H1 (cell line): Measurements from ENCODE around the gene RAP1GAP. TPM values are rescaled to one million over a fixed set of nuclear protein-coding genes. Genes with fewer than 3 reads are reported as not detected.

Experiments used
- CTCF ChIA-PET: fragments of 300-600 bp; sonication (Branson Sonifier 250); formaldehyde crosslinking; loops from one replicate; lab custom pipeline; 2021; ENCODE audit not compliant: partially characterized antibody; lab: Charles Lee
- POLR2A ChIA-PET: fragments of 300-600 bp; sonication (Branson Sonifier 250); formaldehyde crosslinking; loops from one replicate; lab custom pipeline; 2021; ENCODE audit warnings: inconsistent platforms; ENCODE audit not compliant: partially characterized antibody; lab: Charles Lee
- DNase-seq, 2 experiments: peaks; one replicate each; pipeline versions ENCODE4 v3.0.0 to v3.0.0-alpha.2; 2010 to 2022; ENCODE audit warnings: low spot score in 2 of 2, low read depth in 1 of 2, mixed read lengths in 1 of 2
- FAIRE-seq: peaks from 2 replicates; lab custom pipeline; 2011; peaks lifted over from hg19 to GRCh38; lab: Jason Lieb, UNC
- H2AFZ ChIP-seq: 2 replicates; pipeline ENCODE4 v1.8.1; 2012; ENCODE audit warnings: low read length, inconsistent platforms
- H2AK5ac ChIP-seq: 2 replicates; pipeline ENCODE4 v1.6.1; 2013; ENCODE audit warnings: low read depth, low read length
- H2BK120ac ChIP-seq: replicated peaks from 2 replicates; pipeline ENCODE3; 2013; ENCODE audit warnings: low read depth, low read length, inconsistent platforms
- H2BK12ac ChIP-seq: 2 replicates; pipeline ENCODE4 v1.6.1; 2013; ENCODE audit warnings: low read depth, low read length
- H2BK15ac ChIP-seq: 2 replicates; pipeline ENCODE4 v1.6.1; 2013; ENCODE audit warnings: low read length
- H2BK20ac ChIP-seq: 2 replicates; pipeline ENCODE4 v1.6.1; 2013; ENCODE audit warnings: low read length
- H2BK5ac ChIP-seq: 2 replicates; pipeline ENCODE4 v1.6.1; 2013; ENCODE audit warnings: low read depth, low read length
- H3K14ac ChIP-seq: 2 replicates; pipeline ENCODE4 v1.6.1; 2013; ENCODE audit warnings: inconsistent platforms; ENCODE audit not compliant: insufficient read length
- H3K18ac ChIP-seq: 2 replicates; pipeline ENCODE4 v1.6.1; 2013; ENCODE audit warnings: low read length; ENCODE audit errors: extremely low read depth
- H3K23ac ChIP-seq: 2 replicates; pipeline ENCODE4 v1.6.1; 2013; ENCODE audit warnings: inconsistent platforms; ENCODE audit not compliant: insufficient read length
- H3K23me2 ChIP-seq: 2 replicates; pipeline ENCODE4 v1.6.1; 2013; ENCODE audit warnings: low read depth, low read length
- H3K27ac ChIP-seq: 2 replicates; pipeline ENCODE4 v1.6.1; 2011; ENCODE audit warnings: low read depth, low read length, inconsistent platforms
- H3K27me3 ChIP-seq, 4 experiments: replicated peaks in 1 of 4; 1 replicate in 1 of 4; 2 replicates in 3 of 4; pipeline versions ENCODE4 v1.6.1 to v1.8.1; 2011 to 2013; ENCODE audit warnings: low read length in 3 of 4, mild to moderate bottlenecking in 3 of 4, inconsistent platforms in 2 of 4, mixed read lengths in 2 of 4, moderate library complexity in 1 of 4; ENCODE audit not compliant: control insufficient read depth in 3 of 4, insufficient read depth in 3 of 4; ENCODE audit errors: extremely low read depth in 1 of 4
- H3K36me3 ChIP-seq, 4 experiments: 2 replicates each; pipeline versions ENCODE4 v1.6.1 to v1.8.1; 2011 to 2013; ENCODE audit warnings: mild to moderate bottlenecking in 4 of 4, low read length in 3 of 4, moderate library complexity in 2 of 4, control low read depth in 1 of 4, inconsistent platforms in 1 of 4; ENCODE audit not compliant: insufficient read depth in 4 of 4, control insufficient read depth in 2 of 4
- H3K4ac ChIP-seq: replicated peaks from 2 replicates; pipeline ENCODE3; 2013; ENCODE audit warnings: low read length, low read depth, mixed read lengths, inconsistent platforms; ENCODE audit not compliant: insufficient read length
- H3K4me1 ChIP-seq, 4 experiments: replicated peaks in 1 of 4; 1 replicate in 1 of 4; 2 replicates in 3 of 4; pipeline versions ENCODE4 v1.6.1 to v1.8.1; 2011 to 2013; ENCODE audit warnings: low read length in 3 of 4, inconsistent platforms in 2 of 4, mixed read lengths in 1 of 4; ENCODE audit not compliant: insufficient read depth in 4 of 4, control insufficient read depth in 3 of 4
- H3K4me2 ChIP-seq, 2 experiments: 2 replicates each; pipeline versions ENCODE4 v1.6.1 to v1.8.1; 2011 to 2013; ENCODE audit warnings: low read depth in 2 of 2, low read length in 2 of 2, control low read depth in 1 of 2, inconsistent platforms in 1 of 2, mild to moderate bottlenecking in 1 of 2; ENCODE audit not compliant: insufficient read depth in 1 of 2
- H3K4me3 ChIP-seq, 4 experiments: fragments of 200-600, 300-600 bp in 1 of 4; sonication (generic), shearing (Covaris generic), sonication (Bioruptor Twin) in 1 of 4; 2 replicates each; pipeline versions ENCODE4 v1.5.1 to v1.8.1; 2011 to 2016; ENCODE audit warnings: low read length in 4 of 4, low read depth in 3 of 4, control low read depth in 2 of 4, inconsistent platforms in 2 of 4, mild to moderate bottlenecking in 2 of 4, mixed read lengths in 1 of 4, moderate library complexity in 1 of 4; ENCODE audit not compliant: insufficient read depth in 2 of 4; ENCODE audit errors: extremely low read depth in 1 of 4
- H3K56ac ChIP-seq: replicated peaks from 2 replicates; pipeline ENCODE3; 2013; ENCODE audit warnings: low read depth, mild to moderate bottlenecking, mixed read lengths, low read length, inconsistent platforms; ENCODE audit not compliant: insufficient read length
- H3K79me1 ChIP-seq: 2 replicates; pipeline ENCODE4 v1.6.1; 2013; ENCODE audit warnings: low read depth, low read length, control low read depth
- H3K79me2 ChIP-seq, 2 experiments: 2 replicates each; pipeline versions ENCODE4 v1.6.1 to v1.8.1; 2012 to 2013; ENCODE audit warnings: low read length in 2 of 2, mild to moderate bottlenecking in 2 of 2, inconsistent platforms in 1 of 2; ENCODE audit not compliant: insufficient read depth in 2 of 2, control insufficient read depth in 1 of 2
- H3K9ac ChIP-seq, 4 experiments: replicated peaks in 1 of 4; 1 replicate in 1 of 4; 2 replicates in 3 of 4; pipeline versions ENCODE4 v1.6.1 to v1.8.1; 2011 to 2013; ENCODE audit warnings: low read depth in 3 of 4, low read length in 3 of 4, control low read depth in 2 of 4, mild to moderate bottlenecking in 2 of 4, moderate library complexity in 2 of 4, inconsistent platforms in 1 of 4; ENCODE audit errors: extremely low read depth in 1 of 4
- H3K9me3 ChIP-seq, 2 experiments: 2 replicates each; pipeline versions ENCODE4 v1.6.1 to v1.8.1; 2012 to 2013; ENCODE audit warnings: mild to moderate bottlenecking in 2 of 2, moderate library complexity in 2 of 2, control low read depth in 1 of 2, inconsistent platforms in 1 of 2, low read depth in 1 of 2, low read length in 1 of 2, mixed read lengths in 1 of 2; ENCODE audit not compliant: insufficient read depth in 2 of 2
- H4K20me1 ChIP-seq, 2 experiments: replicated peaks in 1 of 2; 2 replicates each; pipeline versions ENCODE3 to v1.8.1; 2011 to 2013; ENCODE audit warnings: inconsistent platforms in 2 of 2, low read length in 2 of 2, mild to moderate bottlenecking in 1 of 2; ENCODE audit not compliant: insufficient read depth in 2 of 2, control insufficient read depth in 1 of 2
- H4K5ac ChIP-seq: 2 replicates; pipeline ENCODE4 v1.6.1; 2013; ENCODE audit warnings: low read length, low read depth, mixed read lengths, inconsistent platforms; ENCODE audit not compliant: insufficient read length
- H4K8ac ChIP-seq: 2 replicates; pipeline ENCODE4 v1.8.0; 2013; ENCODE audit warnings: mild to moderate bottlenecking, moderate library complexity, low read length, inconsistent platforms; ENCODE audit not compliant: insufficient read depth; ENCODE audit errors: extremely low read depth
- H4K91ac ChIP-seq: replicated peaks from 2 replicates; pipeline ENCODE3; 2013; ENCODE audit warnings: low read length, mixed read lengths, inconsistent platforms; ENCODE audit not compliant: insufficient read length
- CBX5 ChIP-seq: fragments of 300-800, 300-1000 bp; sonication (generic); IDR thresholded peaks from 2 replicates; pipeline ENCODE4 v1.7.1; 2016; ENCODE audit warnings: antibody characterized with exemption, low read length, low read depth
- CHD1 ChIP-seq: IDR thresholded peaks from 2 replicates; pipeline ENCODE4 v1.6.1; 2012; ENCODE audit warnings: low read depth, low read length, improper control_type of control experiment
- FOSL1 ChIP-seq: IDR thresholded peaks from 2 replicates; pipeline ENCODE4 v1.6.1; 2011; ENCODE audit warnings: mild to moderate bottlenecking, low read depth, low read length, moderate library complexity; ENCODE audit not compliant: insufficient read depth
- RBBP5 ChIP-seq: IDR thresholded peaks from 2 replicates; pipeline ENCODE4 v1.7.1; 2012; ENCODE audit warnings: low read depth, mild to moderate bottlenecking, inconsistent platforms, low read length, moderate library complexity, borderline replicate concordance
- RXRA ChIP-seq: IDR thresholded peaks from 2 replicates; pipeline ENCODE4 v1.6.1; 2011; ENCODE audit warnings: low read depth, mild to moderate bottlenecking, low read length, moderate library complexity; ENCODE audit not compliant: insufficient read depth
- TCF12 ChIP-seq: IDR thresholded peaks from 2 replicates; pipeline ENCODE4 v1.6.1; 2011; ENCODE audit warnings: low read depth, mild to moderate bottlenecking, low read length
- USF2 ChIP-seq: IDR thresholded peaks from 2 replicates; pipeline ENCODE4 v1.6.1; 2011; ENCODE audit warnings: low read length, improper control_type of control experiment
- WGBS, 2 experiments: shearing (Covaris generic) in 1 of 2; methylation state at CpG; one replicate each; pipeline versions ENCODE4 v1.1.6 to v1.1.7; 2013 to 2015; ENCODE audit warnings: low lambda C conversion rate in 2 of 2, mixed read lengths in 2 of 2, inconsistent platforms in 1 of 2, low coverage in 1 of 2, missing lambda C conversion rate in 1 of 2; ENCODE audit not compliant: insufficient replicate concordance in 2 of 2, insufficient coverage in 1 of 2, insufficient read length in 1 of 2; ENCODE audit errors: extremely low coverage in 1 of 2, missing lambda C conversion rate in 1 of 2; 5-methylcytosine and 5-hydroxymethylcytosine counted together
- polyA plus RNA-seq, 7 experiments: library from polyadenylated mRNA; depleted of rRNA in 3 of 7; stranded (reverse) in 5 of 7; unstranded in 2 of 7; fragments of >200 nt in 5 of 7; fragments of 200-250 nt in 2 of 7; gene quantifications; 1 replicate in 5 of 7; 2 replicates in 1 of 7; 4 replicates in 1 of 7; pipeline versions ENCODE4 v1.2.1 to v1.2.3, GENCODE V29; 2011 to 2013; ENCODE audit warnings: missing spikeins in 2 of 7, mixed read lengths in 2 of 7
- total RNA-seq: library from RNA; stranded (reverse); fragmentation: NEBNext Ultra II Directional; extraction: Animal tissue kit (Norgen Biotek cat#: 25700); gene quantifications from 2 replicates; pipeline ENCODE4 v1.2.1, GENCODE V29; 2021
- TF ChIP-seq, protein P1 (sequence below): IDR thresholded peaks from 2 replicates; pipeline ENCODE4 v1.6.1; 2011; ENCODE audit warnings: low read depth, mild to moderate bottlenecking, low read length; ENCODE audit not compliant: insufficient read depth

Gene RAP1GAP
- total and polyA plus RNA-seq, 2 of the 8 experiments (the other 6 are each of a cell fraction or from before 2014, with no cell fraction given): 8.4 TPM

- peak overlapping the region; percentile 43; the same call in 1 of the 2 replicates for H2BK12ac ChIP-seq
- no peak overlapping the region for H2BK15ac ChIP-seq
- FAIRE-seq (no peak), DNase-seq (peak; percentile 62 to 99)
- no peak overlapping the region for H2BK20ac ChIP-seq
- peaks cover 0 to 2% of the 10 kb centered on the region in 2 experiments for H4K20me1 ChIP-seq
- H3K9me3 ChIP-seq: no peaks in the 10 kb centered on the region
- CTCF ChIA-PET: interaction anchor here (0.6 to 4.1 kb wide), 24 partner anchors 11 to 290 kb away, joined by 3 to 25 read pairs (median 4); partner anchors contain the start of gene RAP1GAP
- peak overlapping the region; percentile 26; the same call in 1 of the 2 replicates for H3K18ac ChIP-seq
- H3K4me2 ChIP-seq: peak overlapping the region; percentile 41 to 71
- no peak overlapping the region for H3K4ac ChIP-seq
- H3K9ac ChIP-seq: no peak overlapping the region
- no peak overlapping the region for H2AFZ ChIP-seq
- no peaks in the 10 kb centered on the region for H3K36me3 ChIP-seq
- 10% methylated on average over 34 of the region's 64 CpGs; no CpG with 5 or more reads in 1 of the 2 experiments for WGBS, 2 experiments
- H3K23ac ChIP-seq: no peak overlapping the region
- POLR2A ChIA-PET: interaction anchor here (0.6 to 3.8 kb wide), 4 partner anchors 9 to 146 kb away, joined by 3 to 19 read pairs (median 4); partner anchors contain the start of gene RAP1GAP
- no peak overlapping the region; the same call in 1 of the 2 replicates for H4K8ac ChIP-seq
- H4K91ac ChIP-seq: no peak overlapping the region
- H2BK5ac ChIP-seq: no peak overlapping the region
- no peak overlapping the region for H2BK120ac ChIP-seq
- H3K14ac ChIP-seq: no peak overlapping the region
- H2AK5ac ChIP-seq: 0 out of 2 replicates have a peak overlapping the region, but pooled peaks have one; percentile 14
- H3K79me2 ChIP-seq: no peaks in the 10 kb centered on the region
- H3K56ac ChIP-seq: no peak overlapping the region
- H3K23me2 ChIP-seq: peaks cover 3% of the 10 kb centered on the region; the same call in 1 of the 2 replicates
- H3K27me3 ChIP-seq: peaks cover 0 to 13% (median 10%) of the 10 kb centered on the region in 4 experiments; a peak in 5 of 7 replicates
- no peak overlapping the region for H4K5ac ChIP-seq
- no peak overlapping the region for H3K27ac ChIP-seq
- H3K4me3 ChIP-seq: peak overlapping the region; percentile 34 to 69 (median 56)
- no peaks in the 10 kb centered on the region for H3K79me1 ChIP-seq
- peaks cover 0 to 2% (median under 1%) of the 10 kb centered on the region in 4 experiments; a peak in 4 of 7 replicates for H3K4me1 ChIP-seq
- peak; percentile 58; the same call in 1 of the 2 replicates for TF ChIP-seq TCF12
- peak; percentile 29; the same call in 1 of the 2 replicates for TF ChIP-seq USF2
- no peak for TF ChIP-seq CHD1
- no peak for TF ChIP-seq FOSL1
- no peak for TF ChIP-seq CBX5
- TF ChIP-seq RBBP5: no peak
- TF ChIP-seq, protein P1, sequence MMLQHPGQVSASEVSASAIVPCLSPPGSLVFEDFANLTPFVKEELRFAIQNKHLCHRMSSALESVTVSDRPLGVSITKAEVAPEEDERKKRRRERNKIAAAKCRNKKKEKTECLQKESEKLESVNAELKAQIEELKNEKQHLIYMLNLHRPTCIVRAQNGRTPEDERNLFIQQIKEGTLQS: 0 out of 2 replicates have a peak, but pooled peaks have one; percentile 14
- no peak for TF ChIP-seq RXRA
Measured at GRCh38 chr1:21659099-21659923, 9.8 kb downstream of the RAP1GAP start.
